Embryonic facial prominence (tissue), 1 donor: ENCODE data around the gene RAPGEF3.

ENCODE experiments used
- DNase-seq: peaks from one replicate; pipeline ENCODE4 v3.0.0-alpha.2; 2016; ENCODE audit errors: extremely low spot score

The RAPGEF3 gene

GRCh38 chr12:47721431-47721973 is 37.2 kb downstream of the RAPGEF3 start:
- DNase-seq: no peak

GRCh38 chr12:47718531-47718930 is 40.1 kb downstream of the RAPGEF3 start:
- DNase-seq: no peak

- peak; percentile 42 for DNase-seq
These were observed 41.1 kb downstream of the RAPGEF3 start for GRCh38 chr12:47717443-47718193.

- DNase-seq: no peak
These were observed 41.6 kb downstream of the RAPGEF3 start for GRCh38 chr12:47717046-47717442.

- no peak for DNase-seq
These were observed 42.7 kb downstream of the RAPGEF3 start for GRCh38 chr12:47715877-47716548.

- peak; percentile 53 for DNase-seq
These were observed 43.2 kb downstream of the RAPGEF3 start for GRCh38 chr12:47715393-47715876.

- DNase-seq: no peak
These were observed 43.8 kb downstream of the RAPGEF3 start for GRCh38 chr12:47714826-47715386.

- DNase-seq: no peak
These were observed 46.5 kb downstream of the RAPGEF3 start for GRCh38 chr12:47712171-47712570.

- no peak for DNase-seq
These were observed 47.2 kb downstream of the RAPGEF3 start for GRCh38 chr12:47711448-47711847.

GRCh38 chr12:47710278-47710677 is 48.4 kb downstream of the RAPGEF3 start:
- DNase-seq: no peak

GRCh38 chr12:47709671-47710070 is 49.0 kb downstream of the RAPGEF3 start:
- DNase-seq: no peak

GRCh38 chr12:47709237-47709636 is 49.4 kb downstream of the RAPGEF3 start:
- no peak for DNase-seq

GRCh38 chr12:47707905-47708543 is 50.7 kb downstream of the RAPGEF3 start:
- no peak for DNase-seq

GRCh38 chr12:47707355-47707754 is 51.3 kb downstream of the RAPGEF3 start:
- DNase-seq: no peak

GRCh38 chr12:47705566-47706425 is 52.9 kb downstream of the RAPGEF3 start, which contains the start of gene RPAP3:
Gene RPAP3, minus strand, starts transcription at chr12:47706030. Its CDS starts 3,190 bp downstream, at chr12:47702840.
- DNase-seq: peak; percentile 83

- DNase-seq: no peak
These were observed 53.5 kb downstream of the RAPGEF3 start for GRCh38 chr12:47705229-47705565.

GRCh38 chr12:47704719-47705118 is 54.0 kb downstream of the RAPGEF3 start:
- no peak for DNase-seq

- no peak for DNase-seq
These were observed 58.4 kb downstream of the RAPGEF3 start for GRCh38 chr12:47700263-47700662.

- no peak for DNase-seq
These were observed 60.0 kb downstream of the RAPGEF3 start for GRCh38 chr12:47698631-47699030.

GRCh38 chr12:47698055-47698454 is 60.6 kb downstream of the RAPGEF3 start:
- no peak for DNase-seq

GRCh38 chr12:47689215-47689614 is 69.5 kb downstream of the RAPGEF3 start:
- DNase-seq: no peak
